ENCODE data around the gene SLC35B1.

Gene SLC35B1

DNA sequence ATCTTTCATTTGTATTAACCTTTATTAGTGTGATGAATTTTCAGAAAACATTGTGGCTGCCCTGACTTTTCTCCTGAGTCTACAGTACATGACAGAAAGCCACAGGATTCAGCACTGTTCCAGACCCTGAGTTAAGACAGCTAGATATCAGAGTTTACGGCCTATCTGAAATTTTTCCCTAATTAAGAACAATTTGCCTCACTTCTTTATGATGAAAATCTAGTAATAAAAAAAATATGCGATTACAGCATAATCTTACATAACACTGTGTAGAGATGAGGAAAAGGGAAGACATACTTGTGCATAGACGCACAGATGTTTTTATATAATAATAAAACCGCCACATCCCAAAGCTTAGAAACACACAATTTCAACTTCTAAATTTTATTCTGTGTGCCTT, 37.1 kb downstream of the SLC35B1 start:
- no peak for DNase-seq (ENCODE audit: low spot score)

DNA sequence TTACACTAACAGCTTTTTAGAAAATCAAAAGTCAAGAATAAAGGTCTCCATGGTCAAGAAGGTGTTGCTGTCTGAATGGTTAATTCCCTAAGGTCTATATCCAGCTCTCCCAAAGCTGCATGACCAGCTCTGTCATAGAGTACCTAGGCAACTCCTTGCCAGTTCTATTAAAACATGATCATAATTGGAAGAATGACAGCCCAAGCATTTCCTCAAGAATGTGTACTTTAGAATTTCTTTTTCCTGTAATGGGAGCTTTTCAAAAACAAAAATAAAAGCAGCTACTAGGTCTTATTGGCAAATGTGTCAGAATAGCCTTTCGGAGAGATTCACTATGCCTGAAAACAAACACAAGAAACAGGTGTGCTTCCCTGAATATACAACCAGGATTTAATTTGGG, 37.8 kb downstream of the SLC35B1 start:
- no peak for DNase-seq (ENCODE audit: low spot score)

DNA sequence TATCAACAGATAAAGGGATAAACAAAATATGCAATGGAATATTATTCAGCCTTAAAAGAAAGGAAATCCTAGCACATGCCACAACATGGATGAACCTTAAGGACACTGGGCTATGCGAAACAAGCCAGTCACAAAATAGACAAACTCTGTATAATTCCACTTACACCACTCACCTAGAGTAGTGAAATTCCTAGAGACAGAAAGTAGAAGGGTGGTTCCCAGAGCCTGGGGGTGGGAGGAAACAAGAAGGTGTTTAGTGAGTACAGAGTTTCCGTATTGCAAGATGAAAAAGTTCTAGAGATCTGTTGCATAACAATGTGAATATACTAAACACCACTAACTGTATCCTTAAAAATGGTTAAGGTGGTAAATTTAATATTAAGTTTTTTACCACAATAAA, 39.9 kb downstream of the SLC35B1 start:
- DNase-seq (ENCODE audit: low spot score), result no peak

DNA sequence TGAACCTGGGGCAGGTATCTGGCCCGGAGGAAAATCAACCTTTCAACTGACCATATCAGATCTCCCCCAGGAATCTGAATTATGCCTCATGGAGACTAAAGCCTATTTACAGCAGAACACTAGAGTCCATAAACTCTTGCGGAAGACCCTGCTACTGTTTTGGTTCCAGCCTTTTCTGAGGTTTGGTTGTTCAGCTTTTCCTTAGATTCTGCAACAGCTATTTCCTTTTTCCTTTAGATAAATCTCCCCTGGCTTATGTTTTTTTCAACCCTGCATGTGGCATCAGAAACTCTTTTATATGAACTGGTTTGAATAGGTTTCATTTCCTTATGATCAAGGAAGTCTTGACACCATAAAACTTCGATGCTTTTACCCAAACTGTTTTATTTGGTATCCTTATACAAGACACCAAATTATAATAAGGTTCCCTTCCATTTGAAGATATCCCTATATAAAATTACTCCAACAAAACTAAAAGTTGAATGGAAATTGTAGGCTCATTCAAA, 43.0 kb downstream of the SLC35B1 start:
- no peak for DNase-seq (ENCODE audit: low spot score)

DNA sequence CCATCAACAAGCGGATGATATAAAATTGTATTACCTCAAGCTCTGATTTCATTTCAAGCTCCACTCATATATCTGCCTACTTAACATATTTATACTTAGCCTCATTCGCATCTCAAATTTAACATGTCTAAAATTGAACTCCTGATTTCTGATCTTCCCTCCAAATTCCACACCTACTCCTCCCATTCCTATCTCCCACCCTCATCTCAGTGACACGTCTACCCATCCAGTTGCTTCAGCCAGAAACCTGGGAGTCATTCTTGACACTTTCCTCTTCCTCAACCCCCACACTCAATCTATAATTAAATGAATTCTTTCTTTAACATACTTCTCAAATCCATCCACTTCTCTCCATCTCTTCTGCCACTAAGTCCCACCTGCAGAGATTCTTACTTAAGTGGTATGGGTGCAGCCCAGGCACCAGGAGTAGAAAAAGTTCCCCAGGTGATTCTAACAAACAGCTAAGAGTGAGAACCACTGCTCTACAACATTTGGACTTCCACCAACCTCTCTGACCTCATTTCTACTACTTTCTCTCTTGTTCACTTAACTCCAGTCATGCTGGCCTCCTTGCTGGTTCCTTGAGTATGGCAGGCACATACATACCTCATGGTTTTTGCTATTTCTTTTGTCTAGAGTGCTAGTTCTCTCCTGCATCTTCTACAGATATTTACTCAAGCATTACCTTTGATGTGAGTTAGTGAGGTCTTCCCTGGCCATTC, 47.9 kb downstream of the SLC35B1 start:
- DNase-seq (ENCODE audit: low spot score), result no peak

DNA sequence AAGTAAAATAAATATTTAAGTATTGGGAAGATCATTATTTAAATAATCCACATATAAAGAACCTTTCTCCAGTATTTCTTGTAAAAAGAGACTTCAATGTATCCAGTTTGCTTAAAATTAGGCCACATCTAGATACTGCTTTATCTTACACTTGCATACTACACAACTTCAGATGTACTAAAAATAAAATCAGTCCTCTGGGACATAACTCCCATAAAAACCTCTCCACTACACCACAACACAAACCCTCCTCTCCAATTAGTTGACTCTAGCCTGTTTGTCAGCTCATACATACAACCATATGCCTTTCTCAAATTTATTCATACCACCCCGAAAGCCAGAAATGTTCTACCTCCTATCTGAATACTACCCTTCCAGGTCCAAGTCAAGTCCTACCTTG, 51.5 kb downstream of the SLC35B1 start:
- no peak for DNase-seq (ENCODE audit: low spot score)

Measured in AG20443 (cell line).